Measurements from ENCODE around the gene TLE1.

Gene TLE1

DNA sequence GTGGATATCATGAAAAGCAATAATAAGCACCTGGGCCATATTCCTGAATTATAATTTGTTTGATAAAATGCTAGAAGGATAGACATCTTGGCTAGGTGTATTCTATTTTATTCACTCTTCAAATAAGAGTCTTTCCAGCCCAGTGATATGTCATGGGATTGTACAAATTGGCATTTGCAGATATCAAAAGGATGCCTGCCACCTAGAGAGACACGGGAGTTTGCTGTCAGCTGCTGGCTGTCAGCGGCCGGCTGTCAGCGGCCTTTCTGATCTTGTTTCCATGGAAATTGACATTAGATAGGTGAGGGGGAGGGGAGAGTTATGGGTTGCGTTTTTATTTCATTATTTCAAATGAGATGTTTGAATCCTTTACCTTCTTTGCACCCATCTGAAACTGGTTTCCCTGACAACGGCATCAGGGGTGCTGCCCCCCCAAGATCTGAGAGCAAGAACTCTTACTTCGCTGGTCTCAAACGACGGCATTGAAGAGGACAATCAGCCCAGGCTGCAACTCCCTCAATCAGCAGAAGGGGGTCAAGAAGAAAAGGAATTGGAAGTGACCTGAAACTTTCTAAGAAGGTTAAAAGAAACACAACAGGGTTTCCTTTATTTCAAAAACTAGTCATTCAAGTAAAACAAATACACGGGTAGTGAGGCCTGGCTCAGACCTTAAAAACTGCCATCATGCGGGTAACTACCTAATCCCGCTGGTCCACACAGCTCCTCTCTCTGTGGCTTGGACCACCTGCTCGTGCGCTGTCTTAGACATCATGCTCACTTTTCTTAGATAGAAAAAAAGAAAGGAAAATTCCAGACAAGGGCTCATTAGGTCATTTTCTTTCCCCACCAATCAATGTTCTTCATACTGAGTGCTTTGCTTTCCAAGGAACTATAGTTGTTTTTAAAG lies 115.7 kb downstream of the TLE1 start:
- DNase-seq, result no peak

- DNase-seq, result no peak
These were observed 119.3 kb downstream of the TLE1 start for GRCh38 chr9:81570083-81570482.

GRCh38 chr9:81566074-81566698 lies 123.2 kb downstream of the TLE1 start:
- no peak for DNase-seq

DNA sequence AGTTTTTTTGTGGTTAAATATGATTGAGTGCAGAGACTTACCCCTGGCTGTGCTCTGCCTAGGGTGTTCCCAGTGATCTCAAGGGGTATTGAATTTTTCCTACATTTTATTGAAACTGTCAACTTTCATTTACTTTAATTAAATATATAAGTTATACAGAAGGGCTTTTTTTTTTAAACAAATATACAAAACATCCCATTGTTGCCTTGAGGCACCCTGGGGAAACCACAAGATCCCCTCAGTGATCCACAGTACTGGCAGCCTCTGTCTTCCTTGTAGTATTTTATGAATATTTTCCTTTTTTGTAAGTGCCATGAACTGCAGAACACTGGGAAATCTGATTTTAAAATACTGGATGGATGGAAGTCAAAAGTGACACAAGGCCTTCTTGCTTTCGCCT lies 123.7 kb downstream of the TLE1 start:
- DNase-seq, result no peak

GRCh38 chr9:81565144-81565543 lies 124.2 kb downstream of the TLE1 start:
- no peak for DNase-seq

- DNase-seq, result no peak
These were observed 124.7 kb downstream of the TLE1 start for GRCh38 chr9:81564632-81565031.

DNA sequence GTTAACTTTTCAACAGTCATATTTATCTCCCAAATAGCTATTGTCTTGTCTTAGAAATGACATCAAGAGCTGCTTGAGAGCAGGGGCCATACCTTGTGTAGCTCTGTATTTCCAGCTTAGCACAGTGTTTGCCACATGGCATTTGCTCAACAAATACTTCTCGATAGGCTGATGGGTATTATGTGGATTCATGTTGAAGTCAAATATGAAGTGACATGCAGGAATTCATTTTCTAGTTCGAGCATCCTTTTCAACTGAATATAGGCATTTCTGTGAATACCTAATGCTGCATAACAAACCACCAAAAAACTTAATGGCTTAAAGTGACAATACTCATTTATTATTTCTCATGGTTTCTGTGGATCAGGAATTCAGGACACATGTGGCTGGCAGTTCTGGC lies 125.6 kb downstream of the TLE1 start:
- DNase-seq, result no peak

DNA sequence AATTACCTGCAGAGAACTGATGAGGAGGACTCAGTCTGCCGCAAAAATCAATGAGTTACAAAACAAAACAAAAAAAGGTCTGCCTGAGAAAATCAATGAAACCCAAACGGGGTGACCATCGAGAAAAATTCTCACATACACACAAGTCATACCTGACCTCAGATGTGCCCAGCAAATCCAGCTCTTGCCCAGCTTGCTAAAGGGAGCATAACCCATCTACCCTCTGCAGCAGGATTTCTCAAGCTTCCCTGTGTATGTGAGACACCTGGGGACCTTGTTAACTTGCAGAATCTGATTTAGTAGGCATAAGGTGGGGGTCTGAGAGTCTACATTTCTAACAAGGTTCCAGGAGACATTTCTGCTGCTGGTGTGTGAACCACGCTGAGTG lies 126.3 kb downstream of the TLE1 start:
- no peak for DNase-seq

DNA sequence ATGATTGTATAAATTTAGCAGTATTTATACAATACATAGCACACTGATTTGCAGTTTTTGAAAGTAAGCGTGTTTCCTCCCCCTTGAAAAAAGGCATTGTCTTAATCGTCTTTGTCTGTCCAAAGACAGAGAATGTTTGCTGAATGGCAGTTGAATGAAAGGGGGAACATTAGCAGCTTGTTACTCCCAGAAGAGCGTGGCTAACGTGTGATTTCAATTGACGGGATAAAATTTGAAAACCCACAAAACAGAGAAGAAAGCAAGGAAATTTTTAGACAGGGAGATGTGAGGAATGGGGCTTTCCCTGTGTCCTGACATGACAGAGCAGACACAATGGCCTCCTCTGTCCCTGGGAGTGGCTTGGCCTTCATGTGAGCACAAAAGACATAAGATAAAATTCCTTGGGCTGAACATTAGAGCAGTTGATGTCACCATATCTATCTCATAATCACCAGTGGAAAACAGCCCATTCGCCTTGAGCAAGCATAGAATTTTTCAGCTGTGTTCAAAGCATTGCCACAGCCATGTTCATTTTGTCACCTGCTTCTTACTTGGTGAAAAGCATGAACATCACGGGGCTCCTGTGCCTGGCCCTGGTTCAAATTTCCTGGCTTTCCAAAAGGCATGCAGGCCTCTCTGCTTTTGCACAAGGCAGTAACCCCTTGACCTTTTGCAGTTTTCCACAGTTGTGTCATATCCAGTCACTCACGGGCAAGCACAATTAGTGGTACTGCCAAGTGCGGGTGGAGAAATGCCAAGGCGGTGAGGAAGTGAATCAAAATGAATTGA lies 126.9 kb downstream of the TLE1 start:
- no peak for DNase-seq

DNA sequence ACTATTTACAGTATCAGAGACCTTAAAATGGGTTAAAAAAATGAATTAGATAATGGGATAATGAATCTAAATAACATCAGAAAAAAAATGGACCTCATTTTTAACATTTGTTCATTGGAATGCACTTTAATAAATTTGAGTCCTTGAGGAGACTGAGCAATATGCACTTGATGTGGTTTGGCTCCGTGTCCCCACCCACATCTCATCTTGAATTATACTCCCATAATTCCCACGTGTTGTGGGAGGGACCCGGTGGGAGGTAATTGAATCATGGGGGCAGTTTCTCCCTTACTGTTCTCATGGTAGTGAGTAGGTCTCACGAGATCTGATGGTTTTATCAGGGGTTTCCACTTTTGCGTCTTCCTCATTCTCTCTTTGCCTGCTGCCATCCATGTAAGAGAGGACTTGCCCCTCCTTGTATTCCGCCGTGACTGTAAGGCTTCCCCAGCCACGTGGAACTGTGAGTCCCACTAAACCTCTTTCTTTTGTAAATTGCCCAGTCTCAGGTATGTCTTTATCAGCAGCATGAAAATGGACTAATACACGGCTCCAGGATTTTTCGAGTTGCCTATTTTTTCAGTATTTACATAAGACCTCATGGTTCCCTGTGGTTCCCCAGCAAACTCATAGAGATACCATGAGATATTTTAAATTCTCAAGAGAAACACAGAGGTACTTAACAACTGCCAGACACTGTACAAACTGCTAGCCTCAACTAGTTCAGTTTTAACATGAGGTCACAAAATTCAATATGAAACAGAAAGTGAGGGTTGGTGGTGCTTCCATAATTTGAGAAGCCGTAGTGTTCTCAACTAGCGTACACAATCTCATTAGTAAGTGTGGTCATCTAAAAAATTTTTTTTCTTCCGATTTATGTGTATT lies 128.3 kb downstream of the TLE1 start:
- DNase-seq, result no peak

DNA sequence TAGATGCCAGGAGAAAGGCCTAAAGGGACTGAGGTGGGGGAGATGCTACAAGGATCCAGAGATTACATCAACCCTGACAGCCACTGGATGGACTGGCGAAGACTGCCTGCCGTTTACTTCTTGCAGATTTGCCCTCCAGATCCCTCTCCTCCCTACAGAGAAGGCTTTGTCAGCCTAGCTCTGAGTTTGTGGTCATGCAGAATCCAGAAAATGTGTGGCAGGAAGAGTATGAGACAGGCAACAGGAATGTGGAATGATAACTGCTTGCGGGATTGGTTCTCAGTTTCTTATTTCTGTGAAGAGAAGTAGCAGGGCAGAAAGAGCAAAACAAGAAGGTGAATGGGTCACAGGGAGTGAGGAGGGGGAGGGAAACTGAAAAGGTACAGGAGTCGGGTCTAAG lies 129.6 kb downstream of the TLE1 start:
- no peak for DNase-seq

- no peak for DNase-seq
These were observed 130.2 kb downstream of the TLE1 start for GRCh38 chr9:81559197-81559596.

DNA sequence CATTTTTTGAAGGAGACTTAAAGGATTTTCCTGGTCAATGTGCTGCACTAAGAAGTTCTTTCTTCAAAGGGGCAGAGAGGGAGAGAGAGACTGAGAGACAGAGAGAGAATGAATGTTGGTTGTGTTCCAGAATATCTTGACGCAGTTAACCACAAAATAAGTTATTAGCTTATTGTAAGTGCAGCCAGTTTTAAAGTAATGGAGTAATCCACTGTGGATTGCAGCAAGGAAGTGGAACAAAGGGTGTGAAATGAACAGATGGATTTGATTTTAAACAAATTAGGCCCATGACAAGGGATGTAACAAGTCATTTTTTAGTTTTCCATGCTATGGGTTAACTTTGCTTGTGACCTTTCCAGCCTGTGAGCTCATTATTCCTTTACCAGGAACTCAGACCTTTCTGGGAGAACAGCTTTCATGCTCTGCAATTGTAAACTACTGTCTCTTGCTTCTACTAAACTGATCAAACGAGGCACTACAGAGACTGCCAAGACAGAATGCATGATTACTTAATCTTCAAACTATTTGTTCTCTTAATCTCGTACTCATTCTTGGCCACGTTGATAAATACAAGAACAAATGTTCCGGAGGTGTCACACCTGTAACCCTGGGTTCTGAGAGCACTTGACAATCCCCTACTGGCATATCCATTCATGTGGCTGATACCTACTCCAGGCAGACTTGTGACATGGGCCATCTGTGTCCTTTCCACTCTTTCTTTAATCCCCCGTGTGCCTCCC lies 131.1 kb downstream of the TLE1 start:
- no peak for DNase-seq

- no peak for DNase-seq
These were observed 131.8 kb downstream of the TLE1 start for GRCh38 chr9:81557452-81558090.

DNA sequence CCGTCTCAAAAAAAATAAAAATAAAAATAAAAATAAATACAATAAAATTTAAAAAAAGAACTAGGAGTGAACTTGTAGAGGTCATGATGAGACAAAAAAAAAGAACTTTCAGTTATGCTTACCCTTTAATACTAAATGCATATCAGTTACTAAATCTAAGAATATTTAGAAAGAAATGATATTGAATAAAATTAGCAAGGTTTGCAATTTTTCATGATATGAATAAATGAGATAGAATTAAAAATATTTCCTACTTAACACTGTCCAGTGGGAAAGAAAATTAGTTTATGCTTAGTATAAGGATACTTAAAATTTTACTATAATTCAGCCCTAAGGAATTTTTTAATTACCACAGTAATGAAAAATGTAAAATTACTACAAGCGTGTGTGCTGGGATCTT lies 132.4 kb downstream of the TLE1 start:
- no peak for DNase-seq

DNA sequence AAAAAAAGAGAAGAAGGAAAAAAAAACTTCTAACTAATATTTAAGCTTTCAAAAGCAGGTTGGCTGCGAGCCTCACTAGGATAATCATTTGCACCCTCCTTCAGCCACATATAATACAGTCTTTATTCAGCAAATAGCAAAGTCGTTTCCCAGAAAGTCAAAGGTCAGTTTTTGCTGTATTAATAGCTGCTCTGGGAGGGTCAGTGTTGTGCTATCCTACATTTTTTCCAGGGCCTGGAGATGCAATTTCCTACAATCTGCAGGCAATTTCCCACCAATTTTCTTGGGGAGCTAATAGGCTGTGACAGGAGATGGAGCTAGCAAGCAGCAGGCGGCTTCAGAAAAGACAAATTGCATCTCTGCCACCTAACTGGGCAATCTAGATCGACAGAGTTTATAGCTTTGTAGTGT lies 136.8 kb downstream of the TLE1 start:
- DNase-seq, result no peak

DNA sequence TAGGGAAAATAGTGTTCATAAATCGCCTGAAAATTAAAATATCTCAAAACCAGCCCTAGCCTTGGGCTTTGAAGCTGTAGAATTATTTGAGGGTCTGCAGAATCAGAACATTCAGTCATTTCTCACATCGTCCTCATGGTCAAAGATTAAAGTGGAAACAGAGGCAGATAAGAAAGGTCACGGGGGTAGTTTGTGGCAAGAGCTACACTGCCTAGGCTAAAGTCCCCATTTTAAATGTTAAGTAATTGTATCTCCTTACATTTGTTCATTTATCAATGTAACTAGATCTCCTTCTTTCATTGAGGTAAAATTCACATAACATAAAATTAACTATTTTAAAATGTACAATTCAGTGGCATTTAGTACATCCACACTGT lies 139.2 kb downstream of the TLE1 start:
- no peak for DNase-seq

DNA sequence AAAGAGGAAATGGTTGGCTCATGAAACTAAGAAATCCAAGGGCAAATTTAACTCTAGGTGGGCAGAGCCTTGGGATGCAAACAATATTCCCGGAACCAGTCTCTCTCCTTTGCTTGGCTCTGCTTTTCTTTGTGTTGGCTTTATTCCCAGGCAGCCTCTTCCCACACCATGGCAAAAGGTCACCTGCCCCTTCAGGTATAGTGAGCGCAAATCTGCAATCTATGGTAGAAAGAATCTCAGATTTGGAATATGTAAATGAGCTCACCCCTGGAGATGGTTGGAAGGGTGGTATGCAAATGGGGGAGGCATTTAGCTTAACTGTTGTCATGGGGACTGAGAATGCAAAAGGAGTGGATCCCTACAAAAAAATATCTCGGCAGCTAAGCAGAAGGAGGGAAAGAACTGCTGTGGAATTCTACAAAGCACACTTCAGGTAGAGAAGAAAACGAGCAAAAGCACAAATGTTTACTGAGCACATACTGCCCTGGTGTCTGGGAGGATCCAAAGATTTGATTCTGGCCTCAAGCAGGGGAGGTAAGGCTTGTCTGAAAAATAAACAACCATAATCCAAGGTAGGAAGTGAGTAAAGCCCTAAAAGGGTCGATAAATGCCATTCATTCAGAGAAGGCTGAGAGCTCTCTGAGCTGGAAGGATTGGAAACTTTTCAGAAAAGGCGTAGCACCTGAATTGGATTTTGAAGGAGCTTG lies 139.7 kb downstream of the TLE1 start:
- no peak for DNase-seq

DNA sequence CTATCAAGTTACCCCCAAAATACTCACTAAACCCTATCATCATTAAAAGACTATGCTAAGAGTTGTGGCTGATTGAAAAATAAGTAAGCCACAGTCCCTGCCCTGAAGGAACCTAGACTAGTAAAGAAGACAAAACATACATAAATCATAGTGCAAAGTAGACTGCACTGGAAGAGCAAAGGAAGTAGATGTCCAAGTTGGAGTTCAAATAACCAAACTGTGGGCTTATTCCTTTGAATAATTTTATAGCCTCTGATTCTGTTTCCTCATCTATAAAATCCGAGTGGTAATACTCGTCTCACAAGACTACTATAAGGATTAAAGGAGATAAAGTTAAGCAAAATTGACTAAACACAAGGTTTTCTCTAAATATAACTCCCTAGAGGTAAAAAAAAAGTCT lies 140.4 kb downstream of the TLE1 start:
- DNase-seq, result no peak

GRCh38 chr9:81546489-81546888 lies 142.9 kb downstream of the TLE1 start:
- no peak for DNase-seq

DNA sequence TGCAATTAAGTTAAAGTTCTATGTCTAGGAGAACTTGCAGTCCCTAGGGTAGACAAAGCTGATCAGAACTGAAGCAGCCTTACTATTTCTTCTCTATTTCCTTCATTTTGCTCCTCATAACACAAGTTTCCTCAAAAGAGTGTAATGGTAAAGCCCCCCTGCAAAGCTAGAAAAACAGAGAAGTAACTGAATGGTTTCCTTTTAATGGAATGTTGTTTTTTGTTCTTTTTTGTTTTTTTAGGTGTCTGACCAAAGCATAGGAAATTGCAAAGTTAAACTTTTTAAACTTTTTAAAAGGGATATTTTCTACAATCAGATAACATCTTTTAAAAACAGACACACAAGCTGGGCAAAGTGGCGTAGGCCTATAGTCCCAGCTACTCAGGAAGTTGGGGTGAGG lies 145.7 kb downstream of the TLE1 start:
- DNase-seq, result no peak
